ENCODE measurements around the gene ANKS1B. TPM values are rescaled to one million over a fixed set of nuclear protein-coding genes. Genes with fewer than 3 reads are reported as not detected.

Gene ANKS1B
- polyA plus RNA-seq, 3 donors = not detected

DNA sequence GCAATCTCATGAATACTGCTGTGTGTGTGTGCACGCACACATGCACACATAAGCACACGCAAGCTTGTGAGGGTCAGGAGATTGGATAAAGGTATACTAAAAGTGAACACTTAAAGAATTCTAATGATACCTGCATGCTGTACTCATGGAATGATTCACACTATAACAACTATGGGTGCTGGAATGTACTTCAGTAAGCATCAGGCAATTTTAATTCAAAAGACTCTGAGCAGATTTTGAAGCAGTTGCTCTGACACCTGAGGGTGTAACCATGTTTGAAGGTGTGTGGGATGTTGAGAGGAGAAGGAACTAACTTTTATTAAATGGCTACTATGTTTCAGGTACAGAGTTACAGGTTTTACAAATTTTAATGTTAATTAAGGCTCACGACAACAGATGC is 275.6 kb downstream of the ANKS1B start:
- no peak overlapping the region for H3K4me3 ChIP-seq (replicated peaks in 1 of 3; ENCODE audit: low read depth in 2 of 3, low read length in 3 of 3)
- Mint-ChIP-seq H3K27ac (no peak overlapping the region), H3K27me3 (ENCODE audit: low read depth in 3 of 3) (no peaks in the 10 kb centered on the region), H3K9me3 (peaks cover 0 to 5% (median 1%) of the 10 kb centered on the region in 7 donors), H3K4me1 (no peaks in the 10 kb centered on the region), H3K36me3 (no peaks in the 10 kb centered on the region), H3K4me3 (no peak overlapping the region)
- no peak for DNase-seq
- WGBS (ENCODE audit: insufficient coverage) = no CpG with 5 or more reads among the region's 3 CpGs
- H3K9me3 ChIP-seq (replicated peaks in 1 of 2; ENCODE audit: control insufficient read depth in 1 of 2, insufficient read depth in 1 of 2, low read length in 2 of 2) = no peaks in the 10 kb centered on the region
- no peak overlapping the region for H3K4me2 ChIP-seq (replicated peaks; ENCODE audit: extremely low read depth, low read length, poor library complexity, severe bottlenecking)
- no peak overlapping the region for H3K9ac ChIP-seq (ENCODE audit: insufficient read depth, low read length, poor library complexity, severe bottlenecking)
- no peaks in the 10 kb centered on the region for H3K4me1 ChIP-seq (ENCODE audit: control insufficient read depth in 1 of 2, insufficient read depth in 2 of 2, low read length in 2 of 2)
- intact Hi-C loops (cut with micrococcal nuclease) = no loop called here
- TF ChIP-seq, protein P1, sequence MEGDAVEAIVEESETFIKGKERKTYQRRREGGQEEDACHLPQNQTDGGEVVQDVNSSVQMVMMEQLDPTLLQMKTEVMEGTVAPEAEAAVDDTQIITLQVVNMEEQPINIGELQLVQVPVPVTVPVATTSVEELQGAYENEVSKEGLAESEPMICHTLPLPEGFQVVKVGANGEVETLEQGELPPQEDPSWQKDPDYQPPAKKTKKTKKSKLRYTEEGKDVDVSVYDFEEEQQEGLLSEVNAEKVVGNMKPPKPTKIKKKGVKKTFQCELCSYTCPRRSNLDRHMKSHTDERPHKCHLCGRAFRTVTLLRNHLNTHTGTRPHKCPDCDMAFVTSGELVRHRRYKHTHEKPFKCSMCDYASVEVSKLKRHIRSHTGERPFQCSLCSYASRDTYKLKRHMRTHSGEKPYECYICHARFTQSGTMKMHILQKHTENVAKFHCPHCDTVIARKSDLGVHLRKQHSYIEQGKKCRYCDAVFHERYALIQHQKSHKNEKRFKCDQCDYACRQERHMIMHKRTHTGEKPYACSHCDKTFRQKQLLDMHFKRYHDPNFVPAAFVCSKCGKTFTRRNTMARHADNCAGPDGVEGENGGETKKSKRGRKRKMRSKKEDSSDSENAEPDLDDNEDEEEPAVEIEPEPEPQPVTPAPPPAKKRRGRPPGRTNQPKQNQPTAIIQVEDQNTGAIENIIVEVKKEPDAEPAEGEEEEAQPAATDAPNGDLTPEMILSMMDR (IDR thresholded peaks at IDR 0.05) = no peak
- no peak overlapping the region for H2AFZ ChIP-seq (ENCODE audit: insufficient read depth, low read depth, low read length, poor library complexity, severe bottlenecking)
- no peaks in the 10 kb centered on the region for H4K20me1 ChIP-seq (ENCODE audit: insufficient read depth, low read length)
- H3K27ac ChIP-seq (ENCODE audit: low read depth in 1 of 2, low read length in 2 of 2) = no peak overlapping the region
- H3K79me2 ChIP-seq (ENCODE audit: insufficient read depth, low read length) = no peaks in the 10 kb centered on the region
- no peaks in the 10 kb centered on the region for H3K36me3 ChIP-seq (replicated peaks in 1 of 2; ENCODE audit: control insufficient read depth in 1 of 2, insufficient read depth in 2 of 2, low read length in 2 of 2)
- H3K27me3 ChIP-seq (ENCODE audit: control insufficient read depth in 2 of 2, insufficient read depth in 2 of 2, low read length in 2 of 2) = no peaks in the 10 kb centered on the region

DNA sequence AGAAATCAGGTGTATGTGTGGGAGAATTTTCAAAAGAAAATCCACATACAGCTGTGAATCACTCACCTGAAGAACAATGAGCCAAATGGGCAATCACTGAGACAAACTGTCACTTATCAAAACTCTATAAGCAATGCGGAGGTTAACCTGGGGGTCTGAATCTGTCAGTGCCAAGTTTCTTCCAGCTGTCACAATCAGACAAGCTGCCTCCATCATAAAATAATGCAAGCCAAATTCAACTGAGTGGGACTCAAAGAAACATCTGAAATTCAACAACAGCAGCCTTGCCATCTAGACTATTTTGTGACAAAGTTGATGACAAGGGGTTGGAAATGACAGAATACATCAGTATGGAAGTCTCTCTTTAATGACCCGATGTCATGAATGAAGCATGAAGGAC is 276.9 kb downstream of the ANKS1B start:
- intact Hi-C loops (cut with micrococcal nuclease) = no loop called here
- Histone ChIP-seq H3K27me3 (ENCODE audit: control insufficient read depth in 2 of 2, insufficient read depth in 2 of 2, low read length in 2 of 2) (no peaks in the 10 kb centered on the region), H4K20me1 (ENCODE audit: insufficient read depth, low read length) (no peaks in the 10 kb centered on the region), H3K9me3 (replicated peaks in 1 of 2; ENCODE audit: control insufficient read depth in 1 of 2, insufficient read depth in 1 of 2, low read length in 2 of 2) (no peaks in the 10 kb centered on the region), H3K4me1 (ENCODE audit: control insufficient read depth in 1 of 2, insufficient read depth in 2 of 2, low read length in 2 of 2) (no peaks in the 10 kb centered on the region), H3K36me3 (replicated peaks in 1 of 2; ENCODE audit: control insufficient read depth in 1 of 2, insufficient read depth in 2 of 2, low read length in 2 of 2) (no peaks in the 10 kb centered on the region), H3K4me2 (replicated peaks; ENCODE audit: extremely low read depth, low read length, poor library complexity, severe bottlenecking) (no peak overlapping the region), H3K27ac (ENCODE audit: low read depth in 1 of 2, low read length in 2 of 2) (no peak overlapping the region), H2AFZ (ENCODE audit: insufficient read depth, low read depth, low read length, poor library complexity, severe bottlenecking) (no peak overlapping the region), H3K79me2 (ENCODE audit: insufficient read depth, low read length) (no peaks in the 10 kb centered on the region), H3K9ac (ENCODE audit: insufficient read depth, low read length, poor library complexity, severe bottlenecking) (no peak overlapping the region), H3K4me3 (replicated peaks in 1 of 3; ENCODE audit: low read depth in 2 of 3, low read length in 3 of 3) (no peak overlapping the region)
- no peak overlapping the region for H3K4me3 Mint-ChIP-seq
- H3K4me1 Mint-ChIP-seq = no peaks in the 10 kb centered on the region
- TF ChIP-seq, protein P1 (IDR thresholded peaks at IDR 0.05) = no peak
- no peak overlapping the region for H3K27ac Mint-ChIP-seq
- peaks cover 0 to 5% (median 0%) of the 10 kb centered on the region in 7 donors for H3K9me3 Mint-ChIP-seq
- no peaks in the 10 kb centered on the region for H3K27me3 Mint-ChIP-seq (ENCODE audit: low read depth in 3 of 3)
- no peaks in the 10 kb centered on the region for H3K36me3 Mint-ChIP-seq
- WGBS (ENCODE audit: insufficient coverage) = 100% methylated on average over 1 of the region's 2 CpGs
- DNase-seq = no peak

All from CD14-positive monocyte (primary cell).